ENCODE results near the gene SPDYE1.

Gene SPDYE1

DNA sequence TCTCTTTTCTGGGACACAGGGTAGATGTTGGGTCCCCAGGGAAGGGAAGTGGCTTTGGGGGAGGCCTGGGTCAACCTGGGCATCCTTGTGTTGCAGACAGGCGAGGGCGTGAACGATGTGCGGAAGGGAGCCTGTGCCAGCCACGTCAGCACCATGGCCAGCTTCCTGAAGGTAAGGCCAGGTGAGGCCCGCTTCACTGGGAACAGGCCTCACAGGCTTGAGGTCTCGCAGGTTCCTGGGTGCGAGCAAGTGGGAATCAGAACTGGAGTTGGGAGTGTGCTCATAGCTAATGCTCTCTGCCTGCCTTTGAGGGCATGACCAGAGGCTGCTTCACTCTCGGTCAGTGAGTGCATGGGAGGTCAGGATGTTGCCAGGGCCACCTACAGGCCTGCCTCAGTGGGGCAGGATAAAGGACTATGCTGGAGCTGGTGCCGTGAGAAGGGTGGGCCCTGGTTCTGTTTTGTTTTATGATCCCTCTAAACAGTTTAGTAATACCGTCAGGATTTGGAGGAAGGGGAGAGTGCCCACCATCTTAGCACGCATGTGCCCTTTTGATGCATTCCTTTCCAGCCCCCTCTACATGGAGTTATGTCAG is 55.2 kb downstream of the SPDYE1 start:
- TF ChIP-seq POLR2A (IDR thresholded peaks at IDR 0.05; ENCODE audit: low read depth, low read length), result no peak
- DNase-seq (ENCODE audit: insufficient read length, low spot score) (no peak), FAIRE-seq (no peak)

DNA sequence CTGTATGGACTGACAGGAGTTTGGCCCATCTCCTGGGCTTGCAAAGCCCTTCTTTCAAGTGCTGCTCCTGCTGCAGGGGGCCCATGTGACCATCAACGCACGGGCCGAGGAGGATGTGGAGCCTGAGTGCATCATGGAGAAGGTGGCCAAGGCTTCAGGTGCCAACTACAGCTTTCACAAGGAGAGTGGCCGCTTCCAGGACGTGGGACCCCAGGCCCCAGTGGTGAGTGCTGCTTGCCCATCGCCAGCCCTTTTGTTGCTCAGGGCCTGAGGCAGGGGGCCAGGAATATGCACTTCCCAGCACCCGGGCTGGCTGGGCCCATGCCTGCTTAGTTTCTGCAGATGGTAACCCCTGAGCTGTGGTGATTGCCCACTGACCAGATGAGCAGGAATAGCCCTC is 59.0 kb downstream of the SPDYE1 start:
- TF ChIP-seq POLR2A (IDR thresholded peaks at IDR 0.05; ENCODE audit: low read depth, low read length), result no peak
- FAIRE-seq, result no peak
- no peak for DNase-seq (ENCODE audit: insufficient read length, low spot score)

DNA sequence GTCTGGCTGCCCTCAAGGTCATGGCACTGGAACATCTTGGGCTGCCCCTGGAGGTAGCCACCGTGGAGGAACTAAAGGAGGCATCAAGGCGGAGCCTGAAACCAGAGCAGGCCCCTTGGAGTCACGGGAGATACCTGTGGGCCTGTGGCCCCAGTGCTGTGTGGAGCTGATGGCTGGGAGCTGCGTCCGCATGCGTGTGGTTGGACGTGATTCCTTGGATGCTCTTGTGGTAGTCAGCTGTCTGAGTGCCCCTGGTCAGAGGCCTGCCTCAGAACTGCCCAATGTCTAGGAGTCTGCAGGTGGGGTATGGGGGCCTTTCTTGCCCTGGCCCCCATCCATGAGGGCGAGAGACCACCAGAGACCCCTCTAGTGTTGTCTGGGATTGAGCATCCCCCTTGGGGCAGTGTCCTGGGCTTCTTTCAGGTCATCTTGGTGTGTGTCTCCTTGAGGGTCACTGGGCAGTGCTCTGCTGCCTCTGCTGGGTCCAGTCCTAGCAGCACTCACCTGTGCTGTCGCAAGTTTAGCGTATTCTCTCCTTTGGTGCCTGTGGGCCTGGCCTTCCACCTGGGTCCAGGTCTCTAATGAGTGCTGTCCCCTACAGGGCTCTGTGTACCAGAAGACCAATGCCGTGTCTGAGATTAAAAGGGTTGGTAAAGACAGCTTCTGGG is 59.6 kb downstream of the SPDYE1 start:
- no peak for TF ChIP-seq POLR2A (IDR thresholded peaks at IDR 0.05; ENCODE audit: low read depth, low read length)
- no peak for FAIRE-seq

DNA sequence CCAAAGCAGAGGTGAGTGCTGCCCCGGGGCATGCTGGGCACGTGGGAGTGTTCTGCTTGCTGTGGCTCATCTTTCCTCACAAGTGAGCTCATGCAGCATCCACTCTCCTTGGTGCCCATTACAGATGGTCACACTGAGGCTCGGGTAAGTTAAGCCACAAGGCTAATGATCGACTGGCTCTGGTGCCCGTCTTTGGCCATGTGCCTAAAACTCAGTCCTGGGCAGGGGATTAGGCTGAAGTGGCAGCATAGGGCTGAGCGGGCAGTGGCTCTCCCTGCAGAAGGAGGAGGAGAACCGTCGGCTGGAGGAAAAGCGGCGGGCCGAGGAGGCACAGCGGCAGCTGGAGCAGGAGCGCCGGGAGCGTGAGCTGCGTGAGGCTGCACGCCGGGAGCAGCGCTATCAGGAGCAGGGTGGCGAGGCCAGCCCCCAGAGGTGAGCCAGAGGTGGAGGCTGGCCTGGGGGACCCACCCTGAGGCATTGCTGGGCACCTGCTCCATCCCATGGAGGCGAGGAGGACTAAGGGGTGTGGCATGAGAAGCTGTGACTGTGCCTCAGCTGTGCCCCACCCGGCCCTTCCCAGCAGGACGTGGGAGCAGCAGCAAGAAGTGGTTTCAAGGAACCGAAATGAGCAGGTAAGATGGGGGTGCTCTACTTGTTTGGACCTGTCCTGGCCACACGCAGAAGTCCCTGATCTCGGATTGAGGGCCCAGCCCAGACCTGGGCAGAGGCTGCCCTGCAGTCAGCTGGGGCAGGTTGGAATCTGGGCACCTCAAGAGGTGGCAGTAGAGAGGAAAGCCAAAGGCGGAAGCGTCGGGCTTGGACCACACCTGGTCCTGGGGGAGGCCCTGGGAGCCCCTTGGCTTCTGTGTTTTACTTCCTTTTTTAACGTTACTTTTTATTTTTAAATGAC is 60.4 kb downstream of the SPDYE1 start:
- no peak for DNase-seq (ENCODE audit: insufficient read length, low spot score)
- no peak for TF ChIP-seq POLR2A (IDR thresholded peaks at IDR 0.05; ENCODE audit: low read depth, low read length)
- no peak for FAIRE-seq

More for the DNA sequence above, 59.6 kb downstream of the SPDYE1 start:
- no peak for DNase-seq (ENCODE audit: insufficient read length, low spot score)

DNA sequence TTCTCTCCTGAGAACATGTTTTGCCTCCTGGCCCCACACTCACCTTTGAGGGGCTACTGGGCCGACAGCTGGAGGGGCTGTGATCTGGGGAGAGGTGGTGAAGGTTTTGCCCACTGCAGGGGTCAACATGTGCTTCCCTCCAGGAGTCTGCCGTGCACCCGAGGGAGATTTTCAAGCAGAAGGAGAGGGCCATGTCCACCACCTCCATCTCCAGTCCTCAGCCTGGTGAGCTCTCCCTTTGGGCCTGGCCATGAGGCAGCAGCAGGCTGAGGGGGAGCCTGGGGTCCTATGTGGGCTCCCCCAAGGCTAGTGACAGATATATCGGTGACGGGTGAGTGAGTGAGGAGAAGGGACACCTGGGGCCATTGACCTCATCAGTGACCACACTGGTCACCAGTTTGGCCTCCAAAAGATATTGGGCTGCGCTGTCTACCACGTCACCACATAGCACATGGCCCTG is 61.1 kb downstream of the SPDYE1 start:
- FAIRE-seq (no peak), DNase-seq (ENCODE audit: insufficient read length, low spot score) (no peak)
- no peak for TF ChIP-seq POLR2A (IDR thresholded peaks at IDR 0.05; ENCODE audit: low read depth, low read length)

DNA sequence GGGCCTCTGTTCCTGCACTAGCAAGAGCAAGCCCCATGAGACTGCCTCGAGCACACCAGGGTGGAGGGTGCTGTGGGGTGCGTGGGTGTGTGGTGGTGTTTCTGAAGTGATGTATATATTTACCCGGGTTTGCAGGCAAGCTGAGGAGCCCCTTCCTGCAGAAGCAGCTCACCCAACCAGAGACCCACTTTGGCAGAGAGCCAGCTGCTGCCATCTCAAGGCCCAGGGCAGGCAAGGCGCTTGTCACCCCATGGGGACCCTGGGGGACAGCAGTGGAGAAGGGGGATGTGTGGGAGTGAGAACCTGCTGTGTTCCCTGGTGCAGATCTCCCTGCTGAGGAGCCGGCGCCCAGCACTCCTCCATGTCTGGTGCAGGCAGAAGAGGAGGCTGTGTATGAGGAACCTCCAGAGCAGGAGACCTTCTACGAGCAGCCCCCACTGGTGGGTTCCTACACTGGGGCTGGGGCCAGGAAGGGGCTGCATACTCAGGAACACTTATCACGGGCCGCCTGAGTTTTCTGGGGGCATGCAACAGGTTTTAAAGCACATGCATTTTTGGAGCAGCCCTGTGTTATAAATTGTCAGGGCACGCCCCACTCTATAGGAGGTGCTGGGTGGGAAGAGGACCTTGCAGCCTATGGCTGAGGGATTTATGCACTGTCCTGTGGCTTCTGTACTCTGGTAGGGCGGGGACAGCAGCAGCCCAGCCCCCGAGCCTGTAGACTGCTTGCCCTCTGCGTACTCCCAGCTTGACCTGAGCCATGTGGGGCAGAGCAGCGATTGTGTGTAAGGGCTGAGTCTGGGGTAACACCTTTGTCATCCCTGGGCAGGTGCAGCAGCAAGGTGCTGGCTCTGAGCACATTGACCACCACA is 61.8 kb downstream of the SPDYE1 start:
- TF ChIP-seq POLR2A (IDR thresholded peaks at IDR 0.05; ENCODE audit: low read depth, low read length), result no peak
- DNase-seq (ENCODE audit: insufficient read length, low spot score) (no peak), FAIRE-seq (no peak)
